ENCODE results near the gene HBEGF.
"Not testable (repeated sequence)": the region's sequence is repeated elsewhere in the genome, so short reads cannot be mapped to it uniquely, and the experiment has no call there.

Gene HBEGF

GRCh38 chr5:140360681-140361479, 14.5 kb upstream of the HBEGF start:
- DNase-seq (ENCODE audit: low spot score): no peak

GRCh38 chr5:140360101-140360500, 13.7 kb upstream of the HBEGF start, which contains the start of gene SLC4A9:
TSS of gene SLC4A9 (plus strand) at chr5:140360194. CDS start at chr5:140360237, 43 bp downstream.
- DNase-seq (ENCODE audit: low spot score): no peak

GRCh38 chr5:140358738-140359310, 12.4 kb upstream of the HBEGF start:
- peak; percentile 51 for DNase-seq (ENCODE audit: low spot score)

GRCh38 chr5:140357726-140358093, 11.3 kb upstream of the HBEGF start:
- peak; percentile 89 for DNase-seq (ENCODE audit: low spot score)

GRCh38 chr5:140356853-140357725, 10.7 kb upstream of the HBEGF start:
- DNase-seq (ENCODE audit: low spot score): no peak

GRCh38 chr5:140355546-140355945, 9.1 kb upstream of the HBEGF start:
- DNase-seq (ENCODE audit: low spot score): no peak

- DNase-seq (ENCODE audit: low spot score): peak; percentile 62
Measured at GRCh38 chr5:140351609-140352334, 5.4 kb upstream of the HBEGF start.

GRCh38 chr5:140349244-140349643, 2.8 kb upstream of the HBEGF start:
- DNase-seq (ENCODE audit: low spot score): no peak

- no peak for DNase-seq (ENCODE audit: low spot score)
Measured at GRCh38 chr5:140348104-140348503, 1.7 kb upstream of the HBEGF start.

- DNase-seq (ENCODE audit: low spot score): no peak
Measured at GRCh38 chr5:140347360-140347759, 957 bp upstream of the HBEGF start.

- DNase-seq (ENCODE audit: low spot score): no peak
Measured at GRCh38 chr5:140345919-140346347, 470 bp downstream of the HBEGF start.

GRCh38 chr5:140344683-140345423, 1.6 kb downstream of the HBEGF start:
- DNase-seq (ENCODE audit: low spot score): peak; percentile 86

- DNase-seq (ENCODE audit: low spot score): not testable (repeated sequence)
Measured at GRCh38 chr5:140343849-140344248, 2.6 kb downstream of the HBEGF start.

- DNase-seq (ENCODE audit: low spot score): no peak
Measured at GRCh38 chr5:140342896-140343295, 3.5 kb downstream of the HBEGF start.

- DNase-seq (ENCODE audit: low spot score): no peak
Measured at GRCh38 chr5:140342287-140342686, 4.1 kb downstream of the HBEGF start.

GRCh38 chr5:140341591-140341990, 4.8 kb downstream of the HBEGF start:
- no peak for DNase-seq (ENCODE audit: low spot score)

- DNase-seq (ENCODE audit: low spot score): no peak
Measured at GRCh38 chr5:140340605-140341121, 5.7 kb downstream of the HBEGF start.

- DNase-seq (ENCODE audit: low spot score): no peak
Measured at GRCh38 chr5:140339636-140340035, 6.8 kb downstream of the HBEGF start.

GRCh38 chr5:140338908-140339307, 7.5 kb downstream of the HBEGF start:
- DNase-seq (ENCODE audit: low spot score): no peak

- DNase-seq (ENCODE audit: low spot score): no peak
Measured at GRCh38 chr5:140338336-140338735, 8.1 kb downstream of the HBEGF start.

- no peak for DNase-seq (ENCODE audit: low spot score)
Measured at GRCh38 chr5:140337880-140338279, 8.5 kb downstream of the HBEGF start.

Data from SW480 (cell line).